Activated gamma-delta T cell (primary cell): ENCODE measurements around the gene ZNF467.

ENCODE experiments used
- DNase-seq: peaks from one replicate; lab custom pipeline; 2025; lab: John Stamatoyannopoulos, UW

ZNF467 gene

GRCh38 chr7:149770728-149771636 lies 2.4 kb downstream of the ZNF467 start:
- no peak for DNase-seq

- DNase-seq, result no peak
These were observed 3.5 kb downstream of the ZNF467 start for GRCh38 chr7:149769915-149770314.

GRCh38 chr7:149768931-149769330 lies 4.5 kb downstream of the ZNF467 start:
- DNase-seq, result no peak

- DNase-seq, result no peak
These were observed 6.3 kb downstream of the ZNF467 start for GRCh38 chr7:149767068-149767467.

- no peak for DNase-seq
These were observed 7.2 kb downstream of the ZNF467 start for GRCh38 chr7:149766135-149766675.

DNA sequence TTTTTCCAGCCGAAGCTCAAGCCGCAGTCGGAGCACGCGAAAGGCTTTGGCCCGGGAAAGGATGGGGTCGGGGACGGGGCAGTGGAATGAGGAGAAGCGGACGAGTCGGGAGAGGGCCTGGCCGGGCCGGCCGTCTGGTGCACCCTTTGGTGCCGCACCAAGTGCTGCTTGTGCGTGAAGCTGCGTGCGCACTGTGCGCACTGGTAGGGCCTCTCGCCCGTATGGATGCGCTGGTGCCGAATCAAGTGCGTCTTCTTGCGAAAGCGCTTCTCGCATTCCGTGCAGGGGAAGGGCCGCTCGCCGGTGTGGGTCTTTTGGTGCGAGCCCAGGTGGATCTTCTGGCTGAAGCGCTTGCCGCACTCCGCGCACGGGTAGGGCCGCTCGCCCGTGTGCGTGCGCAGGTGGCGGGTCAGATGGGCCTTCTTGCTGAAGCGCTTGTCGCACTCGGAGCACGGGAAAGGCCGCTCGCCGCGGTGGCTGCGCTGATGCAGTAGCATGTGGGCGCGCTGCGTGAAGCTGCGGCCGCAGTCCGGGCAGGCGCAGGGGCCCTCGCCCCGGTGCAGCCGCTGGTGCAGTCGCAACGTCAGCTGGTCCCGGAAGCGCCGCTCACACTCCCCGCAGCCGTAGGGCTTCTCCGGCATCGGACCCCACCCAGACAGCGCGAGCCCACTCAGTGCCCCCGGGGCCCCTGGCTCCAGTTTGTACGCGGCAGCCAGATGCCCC lies 7.8 kb downstream of the ZNF467 start:
- DNase-seq, result no peak

DNA sequence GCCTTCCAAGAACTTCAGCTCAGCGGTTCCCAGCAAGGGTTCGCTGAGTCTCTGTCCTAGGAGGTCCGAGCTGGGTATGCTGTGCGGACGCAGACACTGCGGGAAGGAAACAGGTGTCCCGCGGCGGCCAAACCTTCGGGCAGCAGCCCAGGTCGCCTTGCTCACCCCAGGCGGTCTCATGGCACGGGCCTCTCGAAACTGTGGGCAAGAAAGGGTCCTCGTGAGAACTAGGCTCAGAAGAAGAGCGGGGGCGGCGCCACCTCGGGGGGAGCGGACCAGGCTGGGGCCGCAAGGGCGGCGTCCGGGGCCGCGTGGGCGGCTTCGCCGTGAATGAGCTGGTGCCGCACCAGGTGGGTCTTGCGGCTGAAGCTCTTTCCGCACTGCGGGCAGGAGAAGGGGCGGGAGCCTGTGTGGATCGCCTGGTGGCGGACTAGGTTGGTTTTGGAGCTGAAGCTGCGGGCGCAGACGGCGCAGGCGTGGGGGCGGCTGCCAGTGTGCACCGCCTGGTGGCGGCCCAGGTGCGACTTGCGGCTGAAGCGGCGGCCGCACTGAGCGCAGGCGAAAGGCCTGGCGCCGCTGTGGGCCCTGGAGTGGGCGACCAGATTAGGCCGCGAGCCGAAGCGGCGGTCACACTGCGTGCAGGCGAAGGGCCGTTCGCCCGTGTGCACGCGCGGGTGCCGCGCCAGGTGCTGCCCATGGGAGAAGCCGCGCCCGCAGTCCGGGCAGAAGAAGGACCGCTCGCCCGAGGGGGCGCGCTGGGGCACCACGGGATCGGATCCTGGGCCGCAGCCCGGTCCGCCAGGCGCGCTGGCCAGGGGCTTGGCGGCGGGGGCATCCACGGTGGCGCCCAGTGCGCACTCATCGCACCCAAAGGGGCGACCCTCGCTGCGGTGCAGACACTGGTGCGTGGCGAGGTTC lies 8.6 kb downstream of the ZNF467 start:
- DNase-seq, result no peak

- DNase-seq, result no peak
These were observed 9.7 kb downstream of the ZNF467 start for GRCh38 chr7:149763563-149764240.

- no peak for DNase-seq
These were observed 10.8 kb downstream of the ZNF467 start for GRCh38 chr7:149762610-149763009.

DNA sequence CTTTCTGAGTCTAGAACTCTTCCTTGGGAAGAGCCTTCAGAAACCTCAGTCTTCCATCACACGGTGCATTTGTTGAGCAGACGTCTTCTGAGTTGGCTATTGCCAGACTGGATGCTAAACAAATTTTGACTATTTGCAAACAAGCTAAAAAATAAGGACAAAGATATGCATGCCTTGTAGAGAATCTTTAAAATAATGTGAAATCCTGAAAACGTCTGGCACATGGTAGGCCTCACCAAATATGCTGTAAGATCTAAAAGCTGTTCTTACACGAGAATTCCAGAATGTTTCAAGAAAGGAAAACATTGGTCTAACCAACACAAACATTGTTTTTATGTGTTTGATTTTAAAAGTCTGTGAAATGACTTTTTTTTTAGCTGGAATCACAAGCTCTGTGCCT lies 11.3 kb downstream of the ZNF467 start:
- no peak for DNase-seq

DNA sequence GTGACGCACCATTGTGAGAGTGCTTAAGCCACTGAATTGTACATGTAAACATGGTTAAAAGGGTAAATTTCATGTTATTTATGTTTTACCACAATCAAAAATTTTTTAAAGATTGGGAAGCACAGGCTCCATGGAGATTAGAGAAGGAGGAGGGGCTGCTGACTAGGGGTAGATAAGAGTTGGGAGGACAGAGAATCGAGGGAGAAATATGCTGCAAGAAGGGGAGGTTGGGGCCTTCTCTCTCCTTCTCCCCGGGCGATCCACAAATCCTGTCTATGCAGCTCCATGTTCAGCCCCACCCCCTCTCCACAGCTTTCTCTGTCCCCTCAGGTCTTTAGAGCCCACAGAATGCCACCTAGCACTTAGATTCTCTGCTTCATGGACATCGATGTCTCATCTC lies 12.1 kb downstream of the ZNF467 start:
- no peak for DNase-seq

GRCh38 chr7:149760538-149760937 lies 12.8 kb downstream of the ZNF467 start:
- no peak for DNase-seq

DNA sequence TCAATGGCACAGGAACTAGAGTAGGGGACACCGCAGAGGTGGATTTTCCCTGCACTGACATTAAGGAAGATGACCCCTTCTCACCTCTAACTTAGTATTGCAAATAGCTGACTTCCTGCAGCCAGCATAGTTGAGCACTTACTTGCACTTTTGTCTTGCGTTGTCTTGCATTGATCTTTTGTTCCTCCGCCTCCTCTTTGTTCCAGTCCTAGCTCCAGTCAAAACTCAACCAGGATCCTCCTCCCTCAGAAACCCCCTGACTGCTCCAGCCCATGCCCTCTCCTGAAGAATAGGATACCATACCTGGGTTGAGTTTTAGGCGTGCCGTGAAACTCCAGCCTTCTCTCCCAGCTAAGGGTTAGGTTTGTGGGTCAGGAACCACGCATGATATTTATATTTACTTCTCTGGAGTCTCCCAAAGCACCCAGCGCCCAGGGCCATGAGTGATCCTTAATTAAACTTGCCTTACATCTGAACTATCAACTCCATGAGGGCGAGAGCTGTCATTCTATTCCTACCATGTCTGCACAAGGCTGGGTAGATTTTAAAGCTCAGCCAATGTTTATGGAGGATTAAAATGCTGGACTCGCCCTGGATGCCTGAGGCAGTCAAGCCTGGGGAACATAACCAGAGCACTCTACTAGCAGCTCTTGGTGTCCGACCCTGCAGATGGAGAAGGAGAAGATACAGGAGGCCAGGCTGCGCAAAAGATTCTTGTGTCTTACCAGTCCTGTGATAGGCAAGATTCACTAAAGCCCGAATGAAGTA lies 14.1 kb downstream of the ZNF467 start:
- no peak for DNase-seq

DNA sequence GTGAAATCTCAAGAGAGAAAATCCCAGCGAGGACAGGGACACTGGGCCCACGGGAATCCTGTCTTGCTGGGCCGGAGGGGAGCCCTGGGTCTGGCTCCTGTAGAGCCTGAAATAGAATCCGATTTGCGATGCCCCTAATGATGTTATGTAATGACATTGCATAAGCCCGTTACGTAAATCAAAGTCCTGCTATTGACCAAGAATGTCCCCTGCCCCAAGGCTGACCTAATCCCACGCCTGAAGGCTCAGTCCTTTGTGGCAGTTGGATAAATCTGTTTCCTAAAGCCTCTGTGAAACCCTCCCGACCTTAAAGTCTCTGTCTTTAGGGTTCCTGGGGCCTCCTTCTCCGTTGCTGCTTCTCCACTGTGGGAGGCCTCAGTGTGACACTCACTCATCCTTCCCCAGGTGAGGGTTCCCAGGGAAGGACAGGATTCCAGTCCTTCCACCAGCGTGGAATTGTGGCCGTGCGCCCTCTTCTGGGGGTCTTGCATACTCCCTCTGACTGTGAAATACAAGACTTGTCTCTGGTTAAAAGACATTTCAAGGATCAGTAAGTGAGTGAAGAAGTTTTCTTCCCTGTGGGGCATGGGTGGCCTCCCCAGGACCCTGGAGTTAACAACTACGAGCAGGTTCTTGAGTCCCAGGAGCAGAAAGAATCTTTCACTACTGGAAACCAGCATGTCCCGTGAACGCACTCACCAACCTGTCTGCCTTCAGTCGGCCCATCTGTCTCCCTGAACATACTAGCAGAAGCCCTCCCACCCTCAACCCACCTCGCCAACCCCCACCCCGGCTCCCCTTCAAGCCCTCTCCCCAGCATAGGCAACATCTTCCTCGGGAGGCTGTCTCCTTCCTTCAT lies 19.8 kb downstream of the ZNF467 start:
- no peak for DNase-seq

DNA sequence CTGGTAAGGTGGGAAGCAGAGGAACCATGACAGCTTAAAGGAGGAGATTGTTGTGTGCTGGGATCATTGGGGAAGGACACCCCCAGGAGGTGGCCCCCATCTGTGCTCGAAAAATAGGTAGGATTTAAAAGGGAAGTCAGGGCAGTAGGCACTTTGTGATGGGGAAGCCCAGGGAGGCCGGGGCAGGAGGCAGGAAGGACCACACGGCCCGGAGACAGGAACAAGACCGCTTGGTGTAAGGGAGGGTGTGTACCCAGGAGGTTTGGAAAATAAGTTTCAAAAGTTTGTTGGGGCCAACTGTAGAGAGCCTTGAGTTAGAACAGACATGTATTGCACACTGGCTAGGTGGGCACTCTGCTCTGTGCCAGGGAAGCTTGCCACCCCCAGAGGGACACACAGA lies 20.7 kb downstream of the ZNF467 start:
- DNase-seq, result no peak

DNA sequence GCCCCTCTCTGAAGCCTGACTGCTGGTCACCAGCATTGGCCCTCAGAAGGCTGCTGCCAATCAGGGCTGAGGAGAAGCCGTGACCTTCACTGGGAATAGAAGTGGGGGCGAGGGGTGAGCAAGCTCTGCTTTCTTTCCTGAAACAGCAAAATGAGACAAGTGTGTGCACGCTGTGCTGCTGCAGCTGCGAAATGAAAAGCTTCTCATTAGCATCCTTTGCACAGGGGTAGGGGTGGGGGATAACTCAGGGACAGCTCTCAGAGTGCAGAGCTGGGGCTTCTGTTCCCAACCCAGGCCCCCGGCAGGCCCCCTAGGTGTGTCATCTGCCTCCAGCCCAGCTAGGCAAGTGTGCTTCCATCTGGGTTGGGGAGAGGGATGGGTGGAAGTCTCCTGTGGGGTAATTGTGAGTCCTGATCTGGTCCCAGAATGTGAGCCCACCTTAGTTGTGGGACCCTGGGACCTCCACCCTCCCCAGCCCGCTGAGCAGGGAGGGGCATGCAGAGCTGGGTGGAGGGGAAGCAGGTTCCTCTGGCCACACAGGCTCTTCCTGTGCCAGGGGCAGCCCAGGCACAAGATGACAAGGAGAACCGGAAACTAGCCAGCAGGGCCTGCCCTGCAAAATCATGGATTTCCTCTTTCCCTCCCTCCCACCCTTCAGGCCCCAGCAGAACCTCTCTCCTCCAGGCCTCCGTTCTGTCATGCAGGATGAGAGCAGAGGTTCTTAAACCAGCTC lies 22.2 kb downstream of the ZNF467 start:
- DNase-seq, result no peak

DNA sequence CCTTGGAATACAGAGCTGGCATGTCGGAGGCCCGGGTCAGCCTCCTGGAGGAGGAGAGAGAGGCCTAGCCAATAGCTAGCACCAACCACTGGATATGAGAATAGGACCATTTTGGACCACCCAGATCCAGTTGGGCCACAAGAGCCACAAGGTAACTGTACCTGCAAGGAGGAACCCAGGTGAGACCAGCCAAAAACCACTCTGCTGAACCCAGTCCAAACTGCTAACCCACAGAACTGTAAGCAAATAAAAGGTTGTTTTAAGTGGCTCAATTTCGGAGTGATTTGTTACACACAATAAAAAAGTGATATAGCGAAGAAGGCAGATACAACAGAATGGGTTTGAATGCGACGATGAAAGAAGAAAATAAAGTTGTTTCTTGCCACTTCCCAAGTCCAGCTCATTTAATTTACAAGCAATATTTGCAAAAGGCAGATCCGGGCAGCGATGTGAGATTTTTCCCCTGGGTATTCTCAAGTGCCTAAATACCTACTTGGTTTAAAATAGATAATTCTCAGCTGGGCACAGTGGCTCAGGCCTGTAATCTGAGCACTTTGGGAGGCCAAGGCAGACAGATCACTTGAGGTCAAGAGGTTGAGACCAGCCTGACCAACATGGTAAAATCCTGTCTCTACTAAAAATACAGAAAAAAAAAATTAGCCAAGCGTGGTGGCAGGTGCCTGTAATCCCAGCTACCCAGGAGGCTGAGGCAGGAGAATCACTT lies 23.1 kb downstream of the ZNF467 start:
- DNase-seq, result no peak
